B cell (primary cell): ENCODE results near the gene PLCB4. TPM values are rescaled to one million over a fixed set of nuclear protein-coding genes. Genes with fewer than 3 reads are reported as not detected.

Experiments
- ATAC-seq: fragments of 200-7000 bp; cut with Tn5 transposase; one replicate; pipeline ENCODE4 v1.10.0; 2021; ENCODE audit warnings: low read depth, mild to moderate bottlenecking, moderate number of reproducible peaks, moderate library complexity
- CTCF ChIA-PET: fragments of 350-600 bp; sonication (Branson Sonifier 250); formaldehyde crosslinking; loops from one replicate; lab custom pipeline; 2021; ENCODE audit warnings: antibody characterized with exemption, inconsistent platforms; lab: Charles Lee
- POLR2A ChIA-PET: fragments of 350-600 bp; sonication (Branson Sonifier 250); formaldehyde crosslinking; loops from one replicate; lab custom pipeline; 2021; ENCODE audit warnings: antibody characterized with exemption; lab: Charles Lee
- DNase-seq: peaks from one replicate; pipeline ENCODE4 v3.0.0; 2013
- H2AFZ ChIP-seq: 2 replicates; pipeline ENCODE4 v1.6.1; 2012; ENCODE audit warnings: mild to moderate bottlenecking, low read depth, low read length; ENCODE audit not compliant: insufficient read depth, poor library complexity, severe bottlenecking
- H3K27ac ChIP-seq, 2 donors: 1 replicate in 1 of 2; 2 replicates in 1 of 2; pipeline ENCODE4 v1.5.1; 2012 to 2013; ENCODE audit warnings: low read length in 2 of 2, mild to moderate bottlenecking in 2 of 2, moderate library complexity in 1 of 2
- H3K27me3 ChIP-seq, 4 experiments: fragments of 200-600 bp in 1 of 4; sonication (generic) in 1 of 4; replicated peaks in 1 of 4; 1 replicate in 2 of 4; 2 replicates in 2 of 4; pipeline versions ENCODE4 v1.6.1 to v1.7.0; 2013 to 2016; ENCODE audit warnings: low read length in 3 of 4, mild to moderate bottlenecking in 2 of 4, mixed read lengths in 1 of 4, moderate library complexity in 1 of 4; ENCODE audit not compliant: insufficient read depth in 4 of 4, control insufficient read depth in 3 of 4; ENCODE audit errors: control extremely low read depth in 1 of 4
- H3K36me3 ChIP-seq, 2 experiments: replicated peaks in 1 of 2; 1 replicate in 1 of 2; 2 replicates in 1 of 2; pipeline versions ENCODE4 v1.6.1 to v1.7.1; 2013; ENCODE audit warnings: low read length in 1 of 2; ENCODE audit not compliant: insufficient read depth in 2 of 2, control insufficient read depth in 1 of 2; ENCODE audit errors: control extremely low read depth in 1 of 2, extremely low read depth in 1 of 2
- H3K4me1 ChIP-seq, 2 donors: fragments of 200-600 bp in 1 of 2; sonication (generic) in 1 of 2; 1 replicate in 1 of 2; 2 replicates in 1 of 2; pipeline versions ENCODE4 v1.5.1 to v1.6.1; 2013 to 2017; ENCODE audit warnings: low read length in 2 of 2; ENCODE audit not compliant: control insufficient read depth in 2 of 2, insufficient read depth in 2 of 2
- H3K4me2 ChIP-seq: replicated peaks from 2 replicates; pipeline ENCODE3; 2012; ENCODE audit warnings: mild to moderate bottlenecking, low read depth, low read length; ENCODE audit not compliant: poor library complexity, severe bottlenecking
- H3K4me3 ChIP-seq, 5 experiments: fragments of 200-600 bp in 1 of 5; sonication (generic) in 1 of 5; 1 replicate in 3 of 5; 2 replicates in 2 of 5; pipeline versions ENCODE4 v1.5.1 to v1.7.0; 2011 to 2016; ENCODE audit warnings: low read length in 4 of 5, mild to moderate bottlenecking in 4 of 5, low read depth in 2 of 5, control low read depth in 1 of 5, moderate library complexity in 1 of 5; ENCODE audit not compliant: insufficient read depth in 1 of 5; ENCODE audit errors: control extremely low read depth in 1 of 5, extremely low read depth in 1 of 5
- H3K79me2 ChIP-seq: fragments of 200-600 bp; sonication (generic); one replicate; pipeline ENCODE4 v1.6.0; 2016; ENCODE audit warnings: low read length; ENCODE audit not compliant: control insufficient read depth, insufficient read depth
- H3K9ac ChIP-seq: fragments of 200-600 bp; sonication (generic); 2 replicates; pipeline ENCODE4 v1.6.1; 2017; ENCODE audit warnings: mild to moderate bottlenecking, low read length, moderate library complexity
- H3K9me3 ChIP-seq, 3 donors: one replicate each; pipeline versions ENCODE4 v1.6.1 to v1.7.1; 2013; ENCODE audit warnings: low read length in 2 of 3; ENCODE audit not compliant: control insufficient read depth in 2 of 3, insufficient read depth in 1 of 3; ENCODE audit errors: control extremely low read depth in 1 of 3
- H4K20me1 ChIP-seq: 2 replicates; pipeline ENCODE4 v1.6.0; 2012; ENCODE audit warnings: mild to moderate bottlenecking, low read length; ENCODE audit not compliant: insufficient read depth, control insufficient read depth, poor library complexity, severe bottlenecking
- H3K27ac Mint-ChIP-seq: one replicate; pipeline ENCODE4 v1.8.0; 2021; ENCODE audit warnings: mixed read lengths
- H3K27me3 Mint-ChIP-seq: one replicate; pipeline ENCODE4 v1.8.0; 2021; ENCODE audit warnings: mixed read lengths
- H3K4me1 Mint-ChIP-seq: one replicate; pipeline ENCODE4 v1.8.0; 2021; ENCODE audit warnings: mixed read lengths
- H3K4me3 Mint-ChIP-seq: one replicate; pipeline ENCODE4 v1.8.0; 2021; ENCODE audit warnings: mixed read lengths
- H3K9me3 Mint-ChIP-seq: one replicate; pipeline ENCODE4 v1.8.0; 2022; ENCODE audit warnings: mixed read lengths; ENCODE audit not compliant: insufficient read depth
- EZH2 ChIP-seq: IDR thresholded peaks from 2 replicates; pipeline ENCODE4 v1.6.1; 2012; ENCODE audit warnings: borderline replicate concordance, low read depth, mild to moderate bottlenecking, moderate library complexity, low read length; ENCODE audit not compliant: insufficient read depth, poor library complexity, severe bottlenecking
- WGBS: methylation state at CpG from one replicate; pipeline ENCODE4 v1.1.5; 2013; ENCODE audit warnings: missing lambda C conversion rate; ENCODE audit not compliant: insufficient coverage; 5-methylcytosine and 5-hydroxymethylcytosine counted together
- intact Hi-C: fragments of 100-400 bp; cut with micrococcal nuclease; formaldehyde crosslinking; loops from one replicate; pipeline ENCODE4 v1.10.0; 2022
- polyA plus RNA-seq: library from polyadenylated mRNA; depleted of rRNA; stranded (reverse); fragments of >200 nt; gene quantifications from 2 replicates; pipeline ENCODE4 v1.2.3, GENCODE V29; 2012
- total RNA-seq, 2 donors: library from RNA; stranded (reverse); fragments of 120-200 nt in 1 of 2; gene quantifications; 1 replicate in 1 of 2; 2 replicates in 1 of 2; pipeline versions ENCODE4 v1.2.3 to v1.2.4, GENCODE V29; 2013 to 2022
- TF ChIP-seq, protein P1 (sequence below): fragments of 200-600 bp; IDR thresholded peaks from one replicate; pipeline ENCODE4 v1.8.0; 2022; ENCODE audit warnings: antibody characterized with exemption, mild to moderate bottlenecking

Gene PLCB4
- total and polyA plus RNA-seq, 2 donors (not counting 1 experiment from before 2014, with no cell fraction given), result not detected

DNA sequence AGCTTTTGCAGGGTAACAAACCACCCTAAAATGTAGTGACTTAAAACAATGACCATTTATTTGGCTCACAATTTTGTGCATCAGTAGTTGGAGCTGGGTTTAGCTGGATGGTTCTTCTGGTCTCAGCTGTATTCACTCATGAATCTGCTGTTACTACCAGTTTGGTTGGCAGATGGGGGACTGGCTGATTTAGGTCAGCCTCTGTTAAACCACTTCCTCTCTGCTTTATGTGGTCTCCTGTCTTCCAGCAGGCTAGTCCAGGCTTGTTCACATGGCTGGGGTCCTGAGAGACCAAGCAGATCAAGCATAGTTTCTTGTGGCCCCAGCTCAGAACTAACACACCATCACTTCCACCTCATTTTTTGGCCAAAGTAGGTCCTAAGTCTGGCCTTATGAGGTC, 378.3 kb downstream of the PLCB4 start:
- Histone ChIP-seq H3K36me3 (no peaks in the 10 kb centered on the region), H4K20me1 (no peaks in the 10 kb centered on the region), H3K4me2 (no peak overlapping the region), H2AFZ (no peak overlapping the region), H3K9me3 (no peaks in the 10 kb centered on the region), H3K27me3 (no peaks in the 10 kb centered on the region), H3K79me2 (no peaks in the 10 kb centered on the region), H3K9ac (no peak overlapping the region), H3K27ac (no peak overlapping the region), H3K4me3 (no peak overlapping the region), H3K4me1 (no peaks in the 10 kb centered on the region)
- POLR2A ChIA-PET, result no interaction called here
- ATAC-seq, result no peak
- Mint-ChIP-seq H3K27ac (no peak overlapping the region), H3K4me1 (no peaks in the 10 kb centered on the region), H3K4me3 (no peak overlapping the region), H3K27me3 (no peaks in the 10 kb centered on the region), H3K9me3 (no peaks in the 10 kb centered on the region)
- CTCF ChIA-PET, result no interaction called here
- TF ChIP-seq, protein P1, sequence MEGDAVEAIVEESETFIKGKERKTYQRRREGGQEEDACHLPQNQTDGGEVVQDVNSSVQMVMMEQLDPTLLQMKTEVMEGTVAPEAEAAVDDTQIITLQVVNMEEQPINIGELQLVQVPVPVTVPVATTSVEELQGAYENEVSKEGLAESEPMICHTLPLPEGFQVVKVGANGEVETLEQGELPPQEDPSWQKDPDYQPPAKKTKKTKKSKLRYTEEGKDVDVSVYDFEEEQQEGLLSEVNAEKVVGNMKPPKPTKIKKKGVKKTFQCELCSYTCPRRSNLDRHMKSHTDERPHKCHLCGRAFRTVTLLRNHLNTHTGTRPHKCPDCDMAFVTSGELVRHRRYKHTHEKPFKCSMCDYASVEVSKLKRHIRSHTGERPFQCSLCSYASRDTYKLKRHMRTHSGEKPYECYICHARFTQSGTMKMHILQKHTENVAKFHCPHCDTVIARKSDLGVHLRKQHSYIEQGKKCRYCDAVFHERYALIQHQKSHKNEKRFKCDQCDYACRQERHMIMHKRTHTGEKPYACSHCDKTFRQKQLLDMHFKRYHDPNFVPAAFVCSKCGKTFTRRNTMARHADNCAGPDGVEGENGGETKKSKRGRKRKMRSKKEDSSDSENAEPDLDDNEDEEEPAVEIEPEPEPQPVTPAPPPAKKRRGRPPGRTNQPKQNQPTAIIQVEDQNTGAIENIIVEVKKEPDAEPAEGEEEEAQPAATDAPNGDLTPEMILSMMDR, result no peak
- intact Hi-C loops, result no loop called here
- DNase-seq, result no peak

GRCh38 chr20:9453201-9453600, 384.3 kb downstream of the PLCB4 start:
- no peak for TF ChIP-seq EZH2
- TF ChIP-seq, protein P1, result no peak
- DNase-seq (no peak), ATAC-seq (no peak)
- Mint-ChIP-seq H3K4me1 (no peaks in the 10 kb centered on the region), H3K27me3 (peaks cover 7% of the 10 kb centered on the region), H3K27ac (no peak overlapping the region), H3K9me3 (no peaks in the 10 kb centered on the region), H3K4me3 (no peak overlapping the region)
- H3K4me1 ChIP-seq, result peaks cover 0 to 3% of the 10 kb centered on the region in 2 donors
- H3K79me2 ChIP-seq, result no peaks in the 10 kb centered on the region
- intact Hi-C loops, result no loop called here
- WGBS, result no CpG with 5 or more reads among the region's 2 CpGs
- H4K20me1 ChIP-seq, result no peaks in the 10 kb centered on the region
- H3K36me3 ChIP-seq, result no peaks in the 10 kb centered on the region
- CTCF ChIA-PET, result interaction anchor here (0.8 kb wide), 1 partner anchor 15 kb away, joined by 3 read pairs; no protein-coding TSS in a partner anchor
- H3K27me3 ChIP-seq, result no peaks in the 10 kb centered on the region
- POLR2A ChIA-PET, result no interaction called here
- no peak overlapping the region for H2AFZ ChIP-seq
- H3K4me3 ChIP-seq, result no peak overlapping the region
- H3K4me2 ChIP-seq, result no peak overlapping the region
- H3K9me3 ChIP-seq, result no peaks in the 10 kb centered on the region
- no peak overlapping the region for H3K27ac ChIP-seq
- H3K9ac ChIP-seq, result no peak overlapping the region
